Upper lobe of left lung (tissue), 6 donors: ENCODE results near the gene FTSJ3. TPM values are rescaled to one million over a fixed set of nuclear protein-coding genes. Genes with fewer than 3 reads are reported as not detected.

Experiments used
- ATAC-seq, 2 donors: fragments of 200-7000 bp; cut with Tn5 transposase; one replicate each; pipeline ENCODE4 v1.9.1; 2022; ENCODE audit warnings: mild to moderate bottlenecking in 2 of 2, moderate library complexity in 2 of 2; ENCODE audit not compliant: low FRiP score in 2 of 2
- DNase-seq, 2 donors: peaks; one replicate each; pipeline ENCODE4 v3.0.0-alpha.2; 2019 to 2020
- H3K27ac ChIP-seq, 4 donors: fragments of 200-600 bp; sonication (generic); one replicate each; pipeline ENCODE4 v1.5.1; 2016 to 2019
- H3K27me3 ChIP-seq, 4 donors: fragments of 200-600 bp; sonication (generic); one replicate each; pipeline ENCODE4 v1.5.1; 2017 to 2019
- H3K36me3 ChIP-seq, 4 donors: fragments of 200-600 bp; sonication (generic); one replicate each; pipeline ENCODE4 v1.5.1; 2016 to 2019
- H3K4me1 ChIP-seq, 4 donors: fragments of 200-600 bp; sonication (generic); one replicate each; pipeline ENCODE4 v1.5.1; 2018 to 2019
- H3K4me3 ChIP-seq, 4 donors: fragments of 200-600 bp; sonication (generic); one replicate each; pipeline ENCODE4 v1.5.1; 2017 to 2019; ENCODE audit warnings: mild to moderate bottlenecking in 2 of 4, moderate library complexity in 1 of 4
- H3K9me3 ChIP-seq, 4 donors: fragments of 200-600 bp; sonication (generic); one replicate each; pipeline ENCODE4 v1.5.1; 2018 to 2019
- EP300 ChIP-seq, 4 donors: sonication (generic); formaldehyde crosslinking; IDR thresholded peaks; one replicate each; pipeline ENCODE4 v1.5.1; 2017; ENCODE audit warnings: antibody characterized with exemption in 4 of 4, control low read depth in 2 of 4
- POLR2A ChIP-seq, 4 donors: fragments of 450-650 bp; IDR thresholded peaks; one replicate each; pipeline ENCODE4 v1.5.1; 2016 to 2017; ENCODE audit warnings: antibody characterized with exemption in 4 of 4, mild to moderate bottlenecking in 2 of 4
- POLR2AphosphoS5 ChIP-seq, 2 donors: sonication (generic); formaldehyde crosslinking; IDR thresholded peaks; one replicate each; pipeline ENCODE4 v1.5.1; 2017; ENCODE audit warnings: antibody characterized with exemption in 2 of 2
- WGBS, 2 donors: methylation state at CpG; one replicate each; pipeline ENCODE4 v1.1.5; 2017 to 2018; 5-methylcytosine and 5-hydroxymethylcytosine counted together
- total RNA-seq, 6 donors: library from RNA; depleted of rRNA in 4 of 6; stranded (reverse); fragments of >200 nt in 4 of 6; gene quantifications; one replicate each; pipeline versions ENCODE4 v1.1.0 to v1.2.1, GENCODE V29; 2016 to 2021
- TF ChIP-seq, protein P1 (sequence below), 6 experiments: fragments of 450-650 bp in 4 of 6; fragments of 200-600 bp in 2 of 6; sonication (generic) in 2 of 6; IDR thresholded peaks; one replicate each; pipeline ENCODE4 v1.5.1; 2016 to 2019; ENCODE audit warnings: antibody characterized with exemption in 6 of 6
- donor health status: DM: no; HTN: no; CAD: no; lungs with moderate emphysema.
- donor health status: DM: no; HTN: yes; CAD: no; lungs with severe emphysema.

Gene FTSJ3
- total RNA-seq, 6 donors from 2014 or later = 24.7 to 75.4 (median 41.8) TPM

DNA sequence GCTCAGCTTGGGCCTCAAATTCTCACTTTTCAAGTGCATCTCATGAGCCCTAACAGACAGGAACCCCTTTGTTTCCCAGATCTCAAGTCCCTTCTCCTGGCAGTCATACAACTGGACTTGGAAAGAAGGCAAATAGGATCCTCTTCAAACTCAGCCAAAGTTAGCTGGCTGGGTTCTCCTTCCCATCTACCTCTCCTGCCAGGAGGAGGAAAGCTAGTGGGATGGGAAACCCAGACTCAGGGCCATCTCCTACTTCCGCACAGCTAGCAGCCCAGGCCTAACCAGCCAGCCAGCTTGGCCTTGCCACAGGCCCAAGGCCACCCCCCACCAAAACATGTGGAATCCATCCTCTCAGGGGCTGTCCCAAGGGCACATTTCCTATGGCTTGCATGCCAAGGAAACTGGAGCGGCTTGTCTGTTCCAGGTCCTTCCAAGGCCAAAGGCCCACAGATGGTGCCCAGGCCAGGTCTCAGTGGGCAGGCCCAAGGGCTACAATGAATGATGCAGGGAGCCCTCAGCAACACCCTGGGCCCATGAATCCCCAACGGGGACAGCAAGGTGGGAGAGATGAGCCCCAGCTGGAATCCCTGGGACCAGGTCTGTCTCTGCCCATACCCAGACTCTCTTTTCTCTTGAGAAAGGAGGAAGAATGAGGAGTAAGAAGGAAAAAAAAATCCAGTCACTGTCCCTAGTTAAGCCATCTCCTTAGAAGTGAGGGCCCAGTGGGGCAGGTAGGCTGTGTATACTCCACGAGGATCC, 13.3 kb upstream of the FTSJ3 start:
- 23 to 67% methylated on average over 3 to 4 of the region's 4 CpGs for WGBS, 2 donors

DNA sequence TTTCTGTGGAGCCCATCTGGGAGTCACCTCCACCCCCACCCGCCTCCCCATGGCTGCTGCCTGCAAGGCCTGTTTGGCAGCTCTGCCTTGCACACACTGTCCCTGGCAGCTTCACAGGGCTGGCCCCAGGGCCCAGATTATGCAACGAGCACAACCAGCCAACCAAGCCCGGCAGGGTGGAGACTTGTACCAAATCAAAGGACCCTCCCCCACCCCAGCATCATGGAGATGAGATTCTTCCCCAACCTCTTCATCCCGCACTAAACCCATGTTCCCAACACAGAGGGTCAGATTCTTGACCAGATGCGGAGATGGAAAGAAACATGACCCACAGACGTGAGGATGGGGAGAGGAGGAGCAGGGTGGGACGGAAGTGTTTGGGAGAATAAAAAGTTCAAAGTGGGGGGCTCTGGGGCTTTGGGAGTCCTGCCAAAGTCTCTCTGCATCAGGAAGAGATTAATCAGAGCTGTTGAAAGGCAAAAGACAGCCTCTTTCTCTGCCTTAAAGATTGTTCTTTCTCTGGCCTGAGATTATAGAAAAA, 11.2 kb upstream of the FTSJ3 start:
- peaks cover 12 to 39% (median 33%) of the 10 kb centered on the region in 4 donors for H3K36me3 ChIP-seq
- peaks cover 44 to 64% (median 55%) of the 10 kb centered on the region in 4 donors for H3K4me1 ChIP-seq
- DNase-seq (peak; percentile 86 to 94), ATAC-seq (peak; percentile 58 to 65)
- H3K4me3 ChIP-seq = peak overlapping the region in 2 of 4 donors; percentile 28 to 90
- no peaks in the 10 kb centered on the region for H3K9me3 ChIP-seq
- 23 to 33% methylated on average over 7 of the region's 7 CpGs for WGBS, 2 donors
- peak overlapping the region; percentile 89 to 97 (median 96) for H3K27ac ChIP-seq
- TF ChIP-seq EP300 (IDR thresholded peaks at IDR 0.05) = peak in 2 of 4 donors; percentile 55 to 77
- peak in 1 of 4 donors; percentile 35 for TF ChIP-seq POLR2A (IDR thresholded peaks at IDR 0.05)
- TF ChIP-seq POLR2AphosphoS5 (IDR thresholded peaks at IDR 0.05) = peak; percentile 54 to 80
- TF ChIP-seq, protein P1, sequence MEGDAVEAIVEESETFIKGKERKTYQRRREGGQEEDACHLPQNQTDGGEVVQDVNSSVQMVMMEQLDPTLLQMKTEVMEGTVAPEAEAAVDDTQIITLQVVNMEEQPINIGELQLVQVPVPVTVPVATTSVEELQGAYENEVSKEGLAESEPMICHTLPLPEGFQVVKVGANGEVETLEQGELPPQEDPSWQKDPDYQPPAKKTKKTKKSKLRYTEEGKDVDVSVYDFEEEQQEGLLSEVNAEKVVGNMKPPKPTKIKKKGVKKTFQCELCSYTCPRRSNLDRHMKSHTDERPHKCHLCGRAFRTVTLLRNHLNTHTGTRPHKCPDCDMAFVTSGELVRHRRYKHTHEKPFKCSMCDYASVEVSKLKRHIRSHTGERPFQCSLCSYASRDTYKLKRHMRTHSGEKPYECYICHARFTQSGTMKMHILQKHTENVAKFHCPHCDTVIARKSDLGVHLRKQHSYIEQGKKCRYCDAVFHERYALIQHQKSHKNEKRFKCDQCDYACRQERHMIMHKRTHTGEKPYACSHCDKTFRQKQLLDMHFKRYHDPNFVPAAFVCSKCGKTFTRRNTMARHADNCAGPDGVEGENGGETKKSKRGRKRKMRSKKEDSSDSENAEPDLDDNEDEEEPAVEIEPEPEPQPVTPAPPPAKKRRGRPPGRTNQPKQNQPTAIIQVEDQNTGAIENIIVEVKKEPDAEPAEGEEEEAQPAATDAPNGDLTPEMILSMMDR (IDR thresholded peaks at IDR 0.05) = peak in 1 of 6 experiments; percentile 7
- H3K27me3 ChIP-seq = peaks cover 0 to 2% (median 0%) of the 10 kb centered on the region in 4 donors

More for the DNA sequence above, 13.3 kb upstream of the FTSJ3 start:
- DNase-seq = no peak
- Histone ChIP-seq H3K27ac (peak overlapping the region; percentile 89 to 97 (median 96)), H3K4me1 (peaks cover 43 to 60% (median 50%) of the 10 kb centered on the region in 4 donors), H3K4me3 (peak overlapping the region; percentile 66 to 98 (median 93)), H3K36me3 (peaks cover 4 to 18% (median 13%) of the 10 kb centered on the region in 4 donors), H3K9me3 (no peaks in the 10 kb centered on the region), H3K27me3 (peaks cover 0 to 2% (median 0%) of the 10 kb centered on the region in 4 donors)
- TF ChIP-seq EP300 (IDR thresholded peaks at IDR 0.05) = no peak
- TF ChIP-seq, protein P1 (IDR thresholded peaks at IDR 0.05) = no peak
- peak in 1 of 2 donors; percentile 38 for TF ChIP-seq POLR2AphosphoS5 (IDR thresholded peaks at IDR 0.05)
- TF ChIP-seq POLR2A (IDR thresholded peaks at IDR 0.05) = no peak
- ATAC-seq = no peak

DNA sequence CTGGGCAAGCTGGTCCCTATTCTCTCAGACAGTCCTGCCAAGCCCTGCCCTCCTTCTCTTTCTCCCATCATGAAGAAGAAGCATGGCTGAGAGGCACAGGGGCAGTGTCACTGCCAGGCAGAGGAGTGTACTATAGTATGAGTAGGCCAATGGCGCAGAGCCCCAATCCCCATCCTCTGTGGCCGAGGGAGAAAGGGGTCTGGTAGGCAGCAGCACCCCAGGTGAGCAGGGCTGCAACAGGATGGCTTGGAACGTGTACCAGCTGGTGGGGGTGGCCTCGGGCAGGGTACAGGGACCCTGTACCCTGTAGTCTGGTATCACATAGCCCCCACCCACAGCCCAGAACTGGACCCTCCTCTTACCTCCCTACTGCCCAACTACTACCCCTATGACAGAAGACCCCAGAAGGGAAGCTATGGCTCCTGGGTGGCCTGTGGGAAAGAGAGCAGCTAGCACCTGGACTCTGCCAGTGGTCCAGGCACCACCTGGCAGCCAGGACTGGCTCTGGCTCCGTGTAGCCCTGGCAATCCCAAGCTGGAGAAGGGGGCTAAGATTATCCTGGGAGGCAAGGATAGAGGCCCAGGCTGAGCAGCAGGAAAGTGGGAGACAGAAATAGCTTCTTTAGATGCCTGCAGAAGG, 10.6 kb upstream of the FTSJ3 start:
- Histone ChIP-seq H3K36me3 (peaks cover 17 to 45% (median 39%) of the 10 kb centered on the region in 4 donors), H3K4me1 (peaks cover 44 to 58% (median 54%) of the 10 kb centered on the region in 4 donors), H3K4me3 (peak overlapping the region in 2 of 4 donors; percentile 2 to 13), H3K9me3 (no peaks in the 10 kb centered on the region), H3K27me3 (peaks cover 0 to 2% (median 0%) of the 10 kb centered on the region in 4 donors), H3K27ac (peak overlapping the region; percentile 71 to 97 (median 96))
- DNase-seq (no peak), ATAC-seq (no peak)
- TF ChIP-seq POLR2A (IDR thresholded peaks at IDR 0.05) (no peak), POLR2AphosphoS5 (IDR thresholded peaks at IDR 0.05) (no peak), EP300 (IDR thresholded peaks at IDR 0.05) (no peak)
- TF ChIP-seq, protein P1 (IDR thresholded peaks at IDR 0.05) = no peak
- 75 to 84% methylated on average over 2 to 5 of the region's 5 CpGs for whole genome bisulfite sequencing, 2 donors

DNA sequence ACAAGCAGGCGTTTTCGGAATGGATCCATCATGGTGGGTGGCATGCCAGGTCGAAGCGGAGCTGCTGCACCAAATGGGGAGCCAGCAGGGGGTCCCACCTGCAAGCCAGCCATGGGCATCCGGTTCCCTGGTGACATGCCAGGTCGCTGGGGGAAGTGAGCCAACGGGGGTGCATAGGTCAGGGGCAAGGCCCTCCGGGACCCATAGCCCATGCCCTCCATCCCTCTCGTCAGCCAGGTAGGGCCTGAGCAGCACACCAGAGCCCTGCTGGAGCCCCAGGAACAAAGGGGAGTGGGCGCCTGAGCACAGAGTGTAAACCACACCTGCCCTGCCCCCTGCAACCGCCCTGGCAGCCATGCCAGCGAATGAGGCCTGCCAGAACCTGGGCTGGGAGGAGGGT, 10.0 kb upstream of the FTSJ3 start:
- H3K27me3 ChIP-seq = peaks cover 0 to under 1% (median 0%) of the 10 kb centered on the region in 4 donors
- H3K36me3 ChIP-seq = peaks cover 23 to 51% (median 45%) of the 10 kb centered on the region in 4 donors
- ATAC-seq (no peak), DNase-seq (no peak)
- H3K4me1 ChIP-seq = peaks cover 44 to 58% (median 54%) of the 10 kb centered on the region in 4 donors
- TF ChIP-seq EP300 (IDR thresholded peaks at IDR 0.05) = no peak
- TF ChIP-seq POLR2A (IDR thresholded peaks at IDR 0.05) = no peak
- TF ChIP-seq, protein P1 (IDR thresholded peaks at IDR 0.05) = no peak
- no peak for TF ChIP-seq POLR2AphosphoS5 (IDR thresholded peaks at IDR 0.05)
- no peaks in the 10 kb centered on the region for H3K9me3 ChIP-seq
- H3K27ac ChIP-seq = peak overlapping the region; percentile 2 to 97 (median 96)
- WGBS, 2 donors = 84 to 94% methylated on average over 7 of the region's 12 CpGs
- H3K4me3 ChIP-seq = no peak overlapping the region
